Body of pancreas (tissue), 4 donors: ENCODE measurements around the gene NAPA. TPM values are rescaled to one million over a fixed set of nuclear protein-coding genes. Genes with fewer than 3 reads are reported as not detected.

Experiments
- ATAC-seq: fragments of 150-250 bp; one replicate; pipeline ENCODE4 v1.9.1; 2016
- DNase-seq, 4 donors: peaks; one replicate each; pipeline ENCODE4 v3.0.0-alpha.2; 2019
- H3K27ac ChIP-seq, 4 donors: fragments of 200-600 bp; sonication (generic); 1 replicate in 3 of 4; 2 replicates in 1 of 4; pipeline versions ENCODE4 v1.5.1 to v1.6.1; 2016 to 2019; ENCODE audit warnings: mild to moderate bottlenecking in 1 of 4, mixed read lengths in 1 of 4, moderate library complexity in 1 of 4
- H3K27me3 ChIP-seq, 2 donors: fragments of 200-600 bp; sonication (generic); one replicate each; pipeline ENCODE4 v1.6.0; 2016; ENCODE audit warnings: mild to moderate bottlenecking in 1 of 2
- H3K36me3 ChIP-seq, 2 donors: fragments of 200-600 bp; sonication (generic); replicated peaks in 1 of 2; 2 replicates each; pipeline ENCODE4 v1.5.1; 2016; ENCODE audit warnings: low read depth in 2 of 2; ENCODE audit not compliant: insufficient read depth in 1 of 2
- H3K4me1 ChIP-seq: fragments of 200-600 bp; sonication (generic); one replicate; pipeline ENCODE4 v1.6.0; 2016
- H3K4me3 ChIP-seq, 2 donors: fragments of 200-600 bp; sonication (generic); 1 replicate in 1 of 2; 2 replicates in 1 of 2; pipeline ENCODE4 v1.5.1; 2016 to 2019
- H3K9me3 ChIP-seq, 3 donors: fragments of 200-600 bp; sonication (generic); 1 replicate in 2 of 3; 2 replicates in 1 of 3; pipeline ENCODE4 v1.5.1; 2016
- CTCF ChIP-seq, 7 experiments: fragments of 450-650 bp in 4 of 7; fragments of 200-600 bp in 3 of 7; sonication (generic) in 3 of 7; IDR thresholded peaks; one replicate each; pipeline ENCODE4 v1.5.1; 2016 to 2019; ENCODE audit warnings: antibody characterized with exemption in 7 of 7
- POLR2A ChIP-seq, 3 donors: fragments of 450-650 bp; IDR thresholded peaks; one replicate each; pipeline ENCODE4 v1.6.1; 2016; ENCODE audit warnings: antibody characterized with exemption in 3 of 3, mild to moderate bottlenecking in 2 of 3
- WGBS, 2 donors: methylation state at CpG; one replicate each; pipeline ENCODE4 v1.1.5; 2017; 5-methylcytosine and 5-hydroxymethylcytosine counted together
- intact Hi-C: fragments of 100-400 bp; cut with DNase I; formaldehyde crosslinking; loops from one replicate; pipeline ENCODE4 v1.15.1; 2023
- total RNA-seq, 2 donors: library from RNA; depleted of rRNA; stranded (reverse); fragments of >200 nt; gene quantifications; one replicate each; pipeline ENCODE4 v1.1.0, GENCODE V29; 2016

NAPA gene
- total RNA-seq, 2 donors from 2014 or later: 71.5 to 94.9 TPM

GRCh38 chr19:47520839-47521238 lies 6.0 kb upstream of the NAPA start:
- WGBS, 2 donors: 48 to 65% methylated on average over 4 to 6 of the region's 6 CpGs
- Histone ChIP-seq H3K27me3 (no peaks in the 10 kb centered on the region), H3K36me3 (no peaks in the 10 kb centered on the region), H3K27ac (no peak overlapping the region), H3K4me1 (peaks cover 4% of the 10 kb centered on the region), H3K9me3 (no peaks in the 10 kb centered on the region), H3K4me3 (no peak overlapping the region)
- intact Hi-C loops: loop anchor here (10.0 kb wide), 1 partner anchor 164 kb away; no protein-coding TSS in a partner anchor
- ATAC-seq (no peak), DNase-seq (no peak)
- TF ChIP-seq CTCF (IDR thresholded peaks at IDR 0.05) (no peak), POLR2A (IDR thresholded peaks at IDR 0.05) (no peak)

DNA sequence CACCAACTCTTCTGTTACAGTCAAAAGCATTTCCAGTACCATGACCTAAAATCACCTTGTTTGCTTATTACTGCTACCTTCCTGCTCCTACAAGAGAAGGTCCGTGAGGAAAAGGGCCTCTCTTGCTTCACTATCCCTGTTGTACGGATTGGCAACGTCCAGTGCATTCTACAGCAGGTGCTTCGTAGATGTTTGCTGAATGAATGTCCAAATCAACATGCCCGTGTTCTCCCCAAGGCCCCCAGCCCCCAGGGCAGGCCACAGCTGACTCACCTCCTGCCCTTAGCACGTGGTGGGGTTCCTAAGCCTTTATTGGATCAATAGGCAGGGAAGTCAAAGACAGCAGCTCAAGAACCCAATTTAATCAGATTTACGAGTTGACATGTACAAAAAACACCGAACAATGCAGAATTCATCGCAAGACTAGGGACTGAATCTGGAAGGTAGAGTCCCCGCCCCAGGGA lies 5.5 kb upstream of the NAPA start:
- DNase-seq (no peak), ATAC-seq (no peak)
- intact Hi-C loops: loop anchor here (10.0 kb wide), 1 partner anchor 164 kb away; no protein-coding TSS in a partner anchor
- no peak overlapping the region for H3K27ac ChIP-seq
- peaks cover 7% of the 10 kb centered on the region for H3K4me1 ChIP-seq
- no peak for TF ChIP-seq POLR2A (IDR thresholded peaks at IDR 0.05)
- no peak for TF ChIP-seq CTCF (IDR thresholded peaks at IDR 0.05)
- no peaks in the 10 kb centered on the region for H3K36me3 ChIP-seq
- H3K27me3 ChIP-seq: no peaks in the 10 kb centered on the region
- WGBS, 2 donors: 65 to 66% methylated on average over 10 of the region's 10 CpGs
- no peak overlapping the region for H3K4me3 ChIP-seq
- no peaks in the 10 kb centered on the region for H3K9me3 ChIP-seq

- Histone ChIP-seq H3K4me3 (no peak overlapping the region), H3K27me3 (no peaks in the 10 kb centered on the region), H3K4me1 (peaks cover 7% of the 10 kb centered on the region), H3K36me3 (no peaks in the 10 kb centered on the region), H3K27ac (no peak overlapping the region), H3K9me3 (no peaks in the 10 kb centered on the region)
- WGBS, 2 donors: 71 to 74% methylated on average over 9 of the region's 9 CpGs
- DNase-seq (no peak), ATAC-seq (no peak)
- TF ChIP-seq CTCF (IDR thresholded peaks at IDR 0.05) (no peak), POLR2A (IDR thresholded peaks at IDR 0.05) (no peak)
- intact Hi-C loops: loop anchor here (5.0 kb wide), 1 partner anchor 82 kb away; no protein-coding TSS in a partner anchor
Observed at GRCh38 chr19:47518854-47519253, 4.0 kb upstream of the NAPA start.

DNA sequence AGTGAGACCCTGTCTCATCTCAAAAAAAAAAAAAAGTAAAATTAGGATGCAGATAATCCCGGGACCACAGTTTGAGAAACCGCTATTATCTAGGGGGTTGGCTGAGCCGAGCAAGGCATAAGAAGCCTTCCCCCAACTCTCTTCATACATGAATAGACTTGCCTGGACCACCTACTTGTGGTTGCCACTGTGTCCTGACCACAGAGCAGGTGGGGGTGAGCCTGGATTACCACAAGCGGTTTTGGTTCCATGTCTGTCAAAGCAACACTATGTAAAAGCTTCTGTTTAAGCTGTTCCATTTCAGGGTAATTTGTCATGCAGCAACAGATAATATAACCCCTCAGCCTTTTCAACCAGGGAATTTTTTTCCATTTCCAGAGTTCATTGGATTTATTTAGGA lies 3.3 kb upstream of the NAPA start:
- no peaks in the 10 kb centered on the region for H3K36me3 ChIP-seq
- intact Hi-C loops: loop anchor here (5.0 kb wide), 1 partner anchor 81 kb away; no protein-coding TSS in a partner anchor
- ATAC-seq: no peak
- H3K9me3 ChIP-seq: no peaks in the 10 kb centered on the region
- no peak for DNase-seq
- 46 to 50% methylated on average over 4 of the region's 4 CpGs for WGBS, 2 donors
- no peak overlapping the region for H3K27ac ChIP-seq
- TF ChIP-seq CTCF (IDR thresholded peaks at IDR 0.05) (no peak), POLR2A (IDR thresholded peaks at IDR 0.05) (no peak)
- H3K4me1 ChIP-seq: peaks cover 12% of the 10 kb centered on the region
- no peak overlapping the region for H3K4me3 ChIP-seq
- H3K27me3 ChIP-seq: no peaks in the 10 kb centered on the region
